Measurements from ENCODE around the gene SLC29A1. TPM values are rescaled to one million over a fixed set of nuclear protein-coding genes. Genes with fewer than 3 reads are reported as not detected.
"Not testable (repeated sequence)": the region's sequence is repeated elsewhere in the genome, so short reads cannot be mapped to it uniquely, and the experiment has no call there.

The SLC29A1 gene
- polyA plus RNA-seq, 2 donors, result 11.6 to 18.5 TPM

DNA sequence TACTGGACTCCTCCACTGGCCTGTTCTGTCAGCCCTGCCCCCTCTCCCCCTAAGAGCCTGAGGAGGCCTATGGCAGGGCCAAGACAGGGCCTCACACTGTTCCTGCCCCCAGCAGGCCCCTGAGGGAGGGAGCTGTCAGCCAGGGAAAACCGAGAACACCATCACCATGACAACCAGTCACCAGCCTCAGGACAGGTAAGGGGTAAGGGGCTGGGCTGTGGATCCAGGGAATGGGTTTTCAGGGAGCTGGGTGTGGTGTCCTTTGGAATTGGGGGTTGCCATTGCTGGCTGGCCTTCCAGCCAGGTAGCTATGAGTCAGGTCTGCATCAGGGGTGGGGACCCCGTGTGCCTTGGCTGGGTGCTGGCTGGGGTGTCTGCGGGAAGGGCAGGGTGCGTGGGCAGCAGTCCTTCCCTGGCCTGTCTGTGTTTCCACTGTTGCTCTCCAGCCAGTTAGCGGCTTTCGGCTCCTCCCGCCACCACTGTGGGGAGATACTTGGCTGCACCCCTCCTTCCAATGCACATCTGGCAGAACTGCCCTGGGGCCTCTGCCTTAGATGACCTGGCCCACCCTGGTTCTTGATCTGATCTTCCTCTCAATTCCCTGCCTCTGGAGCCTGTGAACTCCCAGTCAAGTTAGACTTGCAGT lies 3.9 kb downstream of the SLC29A1 start:
- Histone ChIP-seq H3K27me3 (ENCODE audit: control insufficient read depth in 1 of 2, insufficient read depth in 2 of 2, low read length in 2 of 2) (no peaks in the 10 kb centered on the region), H3K36me3 (ENCODE audit: control insufficient read depth in 2 of 2, insufficient read depth in 2 of 2, low read length in 1 of 2) (peaks cover 0 to 8% of the 10 kb centered on the region in 2 donors), H3K27ac (ENCODE audit: low read depth in 2 of 2, low read length in 1 of 2) (no peak overlapping the region), H3K4me1 (ENCODE audit: control insufficient read depth in 2 of 2, insufficient read depth in 2 of 2, low read length in 1 of 2) (peaks cover 4 to 10% of the 10 kb centered on the region in 2 donors), H3K9me3 (ENCODE audit: control insufficient read depth in 2 of 2, insufficient read depth in 1 of 2, low read depth in 1 of 2, low read length in 1 of 2) (no peaks in the 10 kb centered on the region), H3K4me3 (ENCODE audit: low read depth in 1 of 2, low read length in 2 of 2) (no peak overlapping the region)
- whole genome bisulfite sequencing, 2 donors, result 54 to 61% methylated on average over 6 to 7 of the region's 7 CpGs

GRCh38 chr6:44228031-44228430 lies 4.6 kb downstream of the SLC29A1 start:
- H3K27me3 ChIP-seq (ENCODE audit: control insufficient read depth in 1 of 2, insufficient read depth in 2 of 2, low read length in 2 of 2), result no peaks in the 10 kb centered on the region
- H3K9me3 ChIP-seq (ENCODE audit: control insufficient read depth in 2 of 2, insufficient read depth in 1 of 2, low read depth in 1 of 2, low read length in 1 of 2), result no peaks in the 10 kb centered on the region
- WGBS, 2 donors, result 81 to 93% methylated on average over 6 of the region's 6 CpGs
- peak overlapping the region in 1 of 2 donors; percentile 29 for H3K27ac ChIP-seq (ENCODE audit: low read depth in 2 of 2, low read length in 1 of 2)
- H3K36me3 ChIP-seq (ENCODE audit: control insufficient read depth in 2 of 2, insufficient read depth in 2 of 2, low read length in 1 of 2), result peaks cover 0 to 8% of the 10 kb centered on the region in 2 donors
- no peak overlapping the region for H3K4me3 ChIP-seq (ENCODE audit: low read depth in 1 of 2, low read length in 2 of 2)
- H3K4me1 ChIP-seq (ENCODE audit: control insufficient read depth in 2 of 2, insufficient read depth in 2 of 2, low read length in 1 of 2), result peaks cover 4 to 10% of the 10 kb centered on the region in 2 donors

GRCh38 chr6:44228433-44228832 lies 5.0 kb downstream of the SLC29A1 start:
- Histone ChIP-seq H3K4me3 (ENCODE audit: low read depth in 1 of 2, low read length in 2 of 2) (no peak overlapping the region), H3K4me1 (ENCODE audit: control insufficient read depth in 2 of 2, insufficient read depth in 2 of 2, low read length in 1 of 2) (peaks cover 4 to 10% of the 10 kb centered on the region in 2 donors), H3K9me3 (ENCODE audit: control insufficient read depth in 2 of 2, insufficient read depth in 1 of 2, low read depth in 1 of 2, low read length in 1 of 2) (no peaks in the 10 kb centered on the region), H3K27me3 (ENCODE audit: control insufficient read depth in 1 of 2, insufficient read depth in 2 of 2, low read length in 2 of 2) (no peaks in the 10 kb centered on the region), H3K27ac (ENCODE audit: low read depth in 2 of 2, low read length in 1 of 2) (peak overlapping the region in 1 of 2 donors; percentile 29), H3K36me3 (ENCODE audit: control insufficient read depth in 2 of 2, insufficient read depth in 2 of 2, low read length in 1 of 2) (peaks cover 0 to 8% of the 10 kb centered on the region in 2 donors)
- 92 to 93% methylated on average over 7 of the region's 7 CpGs for WGBS, 2 donors

GRCh38 chr6:44228836-44229235 lies 5.4 kb downstream of the SLC29A1 start:
- no peaks in the 10 kb centered on the region for H3K9me3 ChIP-seq (ENCODE audit: control insufficient read depth in 2 of 2, insufficient read depth in 1 of 2, low read depth in 1 of 2, low read length in 1 of 2)
- H3K4me3 ChIP-seq (ENCODE audit: low read depth in 1 of 2, low read length in 2 of 2), result no peak overlapping the region
- H3K4me1 ChIP-seq (ENCODE audit: control insufficient read depth in 2 of 2, insufficient read depth in 2 of 2, low read length in 1 of 2), result peaks cover 4 to 10% of the 10 kb centered on the region in 2 donors
- H3K27ac ChIP-seq (ENCODE audit: low read depth in 2 of 2, low read length in 1 of 2), result no peak overlapping the region
- H3K27me3 ChIP-seq (ENCODE audit: control insufficient read depth in 1 of 2, insufficient read depth in 2 of 2, low read length in 2 of 2), result no peaks in the 10 kb centered on the region
- H3K36me3 ChIP-seq (ENCODE audit: control insufficient read depth in 2 of 2, insufficient read depth in 2 of 2, low read length in 1 of 2), result peaks cover 0 to 8% of the 10 kb centered on the region in 2 donors
- 85 to 86% methylated on average over 5 of the region's 5 CpGs for WGBS, 2 donors

DNA sequence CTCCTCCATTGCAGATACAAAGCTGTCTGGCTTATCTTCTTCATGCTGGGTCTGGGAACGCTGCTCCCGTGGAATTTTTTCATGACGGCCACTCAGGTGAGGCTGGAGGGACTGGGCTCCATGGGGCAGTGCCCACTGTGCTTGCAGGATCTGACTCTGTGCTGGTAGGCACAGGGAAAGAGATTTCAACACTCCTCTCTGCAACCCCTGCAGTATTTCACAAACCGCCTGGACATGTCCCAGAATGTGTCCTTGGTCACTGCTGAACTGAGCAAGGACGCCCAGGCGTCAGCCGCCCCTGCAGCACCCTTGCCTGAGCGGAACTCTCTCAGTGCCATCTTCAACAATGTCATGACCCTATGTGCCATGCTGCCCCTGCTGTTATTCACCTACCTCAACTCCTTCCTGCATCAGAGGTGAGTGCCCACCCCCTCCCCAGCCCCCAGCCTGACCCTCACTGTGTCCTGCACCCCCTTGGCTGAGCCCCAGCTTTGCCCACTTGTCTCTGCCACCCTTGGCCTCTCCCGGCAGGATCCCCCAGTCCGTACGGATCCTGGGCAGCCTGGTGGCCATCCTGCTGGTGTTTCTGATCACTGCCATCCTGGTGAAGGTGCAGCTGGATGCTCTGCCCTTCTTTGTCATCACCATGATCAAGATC lies 6.1 kb downstream of the SLC29A1 start:
- Histone ChIP-seq H3K27ac (ENCODE audit: low read depth in 2 of 2, low read length in 1 of 2) (no peak overlapping the region), H3K9me3 (ENCODE audit: control insufficient read depth in 2 of 2, insufficient read depth in 1 of 2, low read depth in 1 of 2, low read length in 1 of 2) (no peaks in the 10 kb centered on the region), H3K27me3 (ENCODE audit: control insufficient read depth in 1 of 2, insufficient read depth in 2 of 2, low read length in 2 of 2) (no peaks in the 10 kb centered on the region), H3K36me3 (ENCODE audit: control insufficient read depth in 2 of 2, insufficient read depth in 2 of 2, low read length in 1 of 2) (peaks cover 0 to 8% of the 10 kb centered on the region in 2 donors), H3K4me1 (ENCODE audit: control insufficient read depth in 2 of 2, insufficient read depth in 2 of 2, low read length in 1 of 2) (peaks cover 4 to 7% of the 10 kb centered on the region in 2 donors), H3K4me3 (ENCODE audit: low read depth in 1 of 2, low read length in 2 of 2) (no peak overlapping the region)
- WGBS, 2 donors, result 91 to 94% methylated on average over 11 of the region's 11 CpGs

GRCh38 chr6:44230034-44230675 lies 6.8 kb downstream of the SLC29A1 start:
- H3K27ac ChIP-seq (ENCODE audit: low read depth in 2 of 2, low read length in 1 of 2), result peak overlapping the region in 1 of 2 donors; percentile 33

GRCh38 chr6:44231426-44231825 lies 8.0 kb downstream of the SLC29A1 start:
- not testable (repeated sequence) for H3K4me3 ChIP-seq (ENCODE audit: low read depth in 1 of 2, low read length in 2 of 2); H3K27me3 ChIP-seq (ENCODE audit: control insufficient read depth in 1 of 2, insufficient read depth in 2 of 2, low read length in 2 of 2); H3K36me3 ChIP-seq (ENCODE audit: control insufficient read depth in 2 of 2, insufficient read depth in 2 of 2, low read length in 1 of 2); H3K9me3 ChIP-seq (ENCODE audit: control insufficient read depth in 2 of 2, insufficient read depth in 1 of 2, low read depth in 1 of 2, low read length in 1 of 2); H3K4me1 ChIP-seq (ENCODE audit: control insufficient read depth in 2 of 2, insufficient read depth in 2 of 2, low read length in 1 of 2)
- WGBS, 2 donors, result 83 to 86% methylated on average over 9 of the region's 9 CpGs
- peak overlapping the region in 1 of 2 donors; percentile 33 for H3K27ac ChIP-seq (ENCODE audit: low read depth in 2 of 2, low read length in 1 of 2)

More at GRCh38 chr6:44230034-44230675, 6.8 kb downstream of the SLC29A1 start:
- Histone ChIP-seq H3K4me1 (ENCODE audit: control insufficient read depth in 2 of 2, insufficient read depth in 2 of 2, low read length in 1 of 2) (peaks cover 4 to 8% of the 10 kb centered on the region in 2 donors), H3K36me3 (ENCODE audit: control insufficient read depth in 2 of 2, insufficient read depth in 2 of 2, low read length in 1 of 2) (peaks cover 0 to 8% of the 10 kb centered on the region in 2 donors), H3K27me3 (ENCODE audit: control insufficient read depth in 1 of 2, insufficient read depth in 2 of 2, low read length in 2 of 2) (no peaks in the 10 kb centered on the region), H3K4me3 (ENCODE audit: low read depth in 1 of 2, low read length in 2 of 2) (no peak overlapping the region), H3K9me3 (ENCODE audit: control insufficient read depth in 2 of 2, insufficient read depth in 1 of 2, low read depth in 1 of 2, low read length in 1 of 2) (no peaks in the 10 kb centered on the region)
- WGBS, 2 donors, result 87 to 93% methylated on average over 10 of the region's 10 CpGs

GRCh38 chr6:44232676-44233566 lies 9.5 kb downstream of the SLC29A1 start:
- Histone ChIP-seq H3K4me1 (ENCODE audit: control insufficient read depth in 2 of 2, insufficient read depth in 2 of 2, low read length in 1 of 2) (peaks cover 4 to 8% of the 10 kb centered on the region in 2 donors), H3K27me3 (ENCODE audit: control insufficient read depth in 1 of 2, insufficient read depth in 2 of 2, low read length in 2 of 2) (no peaks in the 10 kb centered on the region), H3K9me3 (ENCODE audit: control insufficient read depth in 2 of 2, insufficient read depth in 1 of 2, low read depth in 1 of 2, low read length in 1 of 2) (no peaks in the 10 kb centered on the region), H3K4me3 (ENCODE audit: low read depth in 1 of 2, low read length in 2 of 2) (no peak overlapping the region), H3K27ac (ENCODE audit: low read depth in 2 of 2, low read length in 1 of 2) (peak overlapping the region; percentile 29 to 84), H3K36me3 (ENCODE audit: control insufficient read depth in 2 of 2, insufficient read depth in 2 of 2, low read length in 1 of 2) (peaks cover 0 to 8% of the 10 kb centered on the region in 2 donors)
- 84 to 86% methylated on average over 16 of the region's 16 CpGs for WGBS, 2 donors

DNA sequence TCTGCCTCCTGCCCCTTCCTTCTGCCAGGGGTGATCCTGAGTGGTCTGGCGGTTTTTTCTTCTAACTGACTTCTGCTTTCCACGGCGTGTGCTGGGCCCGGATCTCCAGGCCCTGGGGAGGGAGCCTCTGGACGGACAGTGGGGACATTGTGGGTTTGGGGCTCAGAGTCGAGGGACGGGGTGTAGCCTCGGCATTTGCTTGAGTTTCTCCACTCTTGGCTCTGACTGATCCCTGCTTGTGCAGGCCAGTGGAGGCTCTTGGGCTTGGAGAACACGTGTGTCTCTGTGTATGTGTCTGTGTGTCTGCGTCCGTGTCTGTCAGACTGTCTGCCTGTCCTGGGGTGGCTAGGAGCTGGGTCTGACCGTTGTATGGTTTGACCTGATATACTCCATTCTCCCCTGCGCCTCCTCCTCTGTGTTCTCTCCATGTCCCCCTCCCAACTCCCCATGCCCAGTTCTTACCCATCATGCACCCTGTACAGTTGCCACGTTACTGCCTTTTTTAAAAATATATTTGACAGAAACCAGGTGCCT lies 10.2 kb downstream of the SLC29A1 start:
- no peak overlapping the region for H3K4me3 ChIP-seq (ENCODE audit: low read depth in 1 of 2, low read length in 2 of 2)
- H3K4me1 ChIP-seq (ENCODE audit: control insufficient read depth in 2 of 2, insufficient read depth in 2 of 2, low read length in 1 of 2), result peaks cover 0 to 8% of the 10 kb centered on the region in 2 donors
- 67 to 68% methylated on average over 14 of the region's 14 CpGs for WGBS, 2 donors
- H3K9me3 ChIP-seq (ENCODE audit: control insufficient read depth in 2 of 2, insufficient read depth in 1 of 2, low read depth in 1 of 2, low read length in 1 of 2), result no peaks in the 10 kb centered on the region
- H3K27ac ChIP-seq (ENCODE audit: low read depth in 2 of 2, low read length in 1 of 2), result peak overlapping the region; percentile 29 to 84
- peaks cover 0 to 6% of the 10 kb centered on the region in 2 donors for H3K36me3 ChIP-seq (ENCODE audit: control insufficient read depth in 2 of 2, insufficient read depth in 2 of 2, low read length in 1 of 2)
- H3K27me3 ChIP-seq (ENCODE audit: control insufficient read depth in 1 of 2, insufficient read depth in 2 of 2, low read length in 2 of 2), result no peaks in the 10 kb centered on the region

Measured in esophagus (tissue), 2 donors.